ENCODE results near the gene PTPRQ. TPM values are rescaled to one million over a fixed set of nuclear protein-coding genes. Genes with fewer than 3 reads are reported as not detected.
"Not testable (repeated sequence)": the region's sequence is repeated elsewhere in the genome, so short reads cannot be mapped to it uniquely, and the experiment has no call there.

PTPRQ gene
- total and polyA plus RNA-seq, 2 of the 8 experiments (the other 6 are each of a cell fraction or from before 2014, with no cell fraction given), result not detected

DNA sequence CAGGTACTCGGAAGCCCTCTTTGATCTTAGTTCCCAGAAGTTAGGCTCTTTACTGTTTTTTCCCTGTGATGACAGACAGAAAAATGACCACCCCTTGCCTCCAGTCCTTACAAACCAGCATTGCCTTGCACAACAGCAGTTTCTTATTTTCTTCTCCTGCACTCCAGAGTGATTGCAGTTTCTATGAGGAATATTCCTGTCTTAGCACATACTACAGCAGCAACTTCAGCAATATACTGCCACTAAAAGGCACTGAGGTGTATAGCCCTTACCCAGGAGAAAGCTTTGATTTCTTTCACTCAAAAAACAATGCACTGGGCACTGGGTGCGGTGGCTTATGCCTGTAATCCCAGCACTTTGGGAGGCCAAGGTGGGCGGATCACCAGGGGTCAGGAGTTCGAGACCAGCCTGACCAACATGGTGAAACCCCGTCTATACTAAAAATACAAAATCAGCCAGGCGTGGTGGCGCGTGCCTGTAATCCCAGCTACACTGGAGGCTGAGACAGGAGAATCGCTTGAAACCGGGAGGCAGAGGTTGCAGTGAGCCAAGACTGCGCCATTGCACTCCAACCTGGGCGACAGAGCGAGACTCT lies 232.1 kb downstream of the PTPRQ start:
- peak; percentile 52 to 62; a peak in 3 of 4 replicates for TF ChIP-seq RAD21 (IDR thresholded peaks at IDR 0.05 in 1 of 2, conservative IDR thresholded peaks at IDR 0.05 in 1 of 2; ENCODE audit: low read depth in 2 of 2, low read length in 2 of 2)
- TF ChIP-seq, protein P1, sequence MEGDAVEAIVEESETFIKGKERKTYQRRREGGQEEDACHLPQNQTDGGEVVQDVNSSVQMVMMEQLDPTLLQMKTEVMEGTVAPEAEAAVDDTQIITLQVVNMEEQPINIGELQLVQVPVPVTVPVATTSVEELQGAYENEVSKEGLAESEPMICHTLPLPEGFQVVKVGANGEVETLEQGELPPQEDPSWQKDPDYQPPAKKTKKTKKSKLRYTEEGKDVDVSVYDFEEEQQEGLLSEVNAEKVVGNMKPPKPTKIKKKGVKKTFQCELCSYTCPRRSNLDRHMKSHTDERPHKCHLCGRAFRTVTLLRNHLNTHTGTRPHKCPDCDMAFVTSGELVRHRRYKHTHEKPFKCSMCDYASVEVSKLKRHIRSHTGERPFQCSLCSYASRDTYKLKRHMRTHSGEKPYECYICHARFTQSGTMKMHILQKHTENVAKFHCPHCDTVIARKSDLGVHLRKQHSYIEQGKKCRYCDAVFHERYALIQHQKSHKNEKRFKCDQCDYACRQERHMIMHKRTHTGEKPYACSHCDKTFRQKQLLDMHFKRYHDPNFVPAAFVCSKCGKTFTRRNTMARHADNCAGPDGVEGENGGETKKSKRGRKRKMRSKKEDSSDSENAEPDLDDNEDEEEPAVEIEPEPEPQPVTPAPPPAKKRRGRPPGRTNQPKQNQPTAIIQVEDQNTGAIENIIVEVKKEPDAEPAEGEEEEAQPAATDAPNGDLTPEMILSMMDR (IDR thresholded peaks at IDR 0.05; ENCODE audit: control extremely low read depth in 1 of 3, insufficient read depth in 1 of 3, low read depth in 1 of 3, low read length in 3 of 3), result peak in 2 of 3 experiments; percentile 28 to 45; a peak in 2 of 4 replicates
- not testable (repeated sequence) for H3K4ac ChIP-seq (replicated peaks; ENCODE audit: insufficient read length, low read depth, low read length); H4K8ac ChIP-seq (ENCODE audit: extremely low read depth, insufficient read depth, low read length); H3K79me2 ChIP-seq (ENCODE audit: control insufficient read depth in 1 of 2, insufficient read depth in 2 of 2, low read length in 2 of 2); H3K27me3 ChIP-seq (replicated peaks in 1 of 4; ENCODE audit: control insufficient read depth in 3 of 4, extremely low read depth in 1 of 4, insufficient read depth in 3 of 4, low read length in 3 of 4); FAIRE-seq; H2BK5ac ChIP-seq (ENCODE audit: low read depth, low read length); H2BK15ac ChIP-seq (ENCODE audit: low read length); H3K4me3 ChIP-seq (ENCODE audit: extremely low read depth in 1 of 4, insufficient read depth in 2 of 4, low read depth in 3 of 4, low read length in 4 of 4); H3K9ac ChIP-seq (replicated peaks in 1 of 4; ENCODE audit: extremely low read depth in 1 of 4, low read depth in 3 of 4, low read length in 3 of 4); H2AK5ac ChIP-seq (ENCODE audit: low read depth, low read length); H3K4me1 ChIP-seq (replicated peaks in 1 of 4; ENCODE audit: control insufficient read depth in 3 of 4, insufficient read depth in 4 of 4, low read length in 3 of 4); H4K20me1 ChIP-seq (replicated peaks in 1 of 2; ENCODE audit: control insufficient read depth in 1 of 2, insufficient read depth in 2 of 2, low read length in 2 of 2); H3K56ac ChIP-seq (replicated peaks; ENCODE audit: insufficient read length, low read depth, low read length); DNase-seq (ENCODE audit: low read depth in 1 of 2, low spot score in 2 of 2); H3K23ac ChIP-seq (ENCODE audit: insufficient read length); H3K4me2 ChIP-seq (ENCODE audit: insufficient read depth in 1 of 2, low read depth in 2 of 2, low read length in 2 of 2); H3K14ac ChIP-seq (ENCODE audit: insufficient read length); H3K23me2 ChIP-seq (ENCODE audit: low read depth, low read length); H3K18ac ChIP-seq (ENCODE audit: extremely low read depth, low read length); H3K36me3 ChIP-seq (ENCODE audit: control insufficient read depth in 2 of 4, insufficient read depth in 4 of 4, low read length in 3 of 4); H4K5ac ChIP-seq (ENCODE audit: insufficient read length, low read depth, low read length); H3K79me1 ChIP-seq (ENCODE audit: low read depth, low read length); H3K27ac ChIP-seq (ENCODE audit: low read depth, low read length); H4K91ac ChIP-seq (replicated peaks; ENCODE audit: insufficient read length, low read length); H2BK12ac ChIP-seq (ENCODE audit: low read depth, low read length); H3K9me3 ChIP-seq (ENCODE audit: insufficient read depth in 2 of 2, low read depth in 1 of 2, low read length in 1 of 2); H2BK120ac ChIP-seq (replicated peaks; ENCODE audit: low read depth, low read length); H2BK20ac ChIP-seq (ENCODE audit: low read length)
- POLR2A ChIA-PET (ENCODE audit: partially characterized antibody), result interaction anchor here (1.4 kb wide), 1 partner anchor 8 kb away, joined by 4 read pairs; no protein-coding TSS in a partner anchor
- WGBS, 2 experiments (ENCODE audit: extremely low coverage in 1 of 2, insufficient coverage in 1 of 2, insufficient read length in 1 of 2, insufficient replicate concordance in 2 of 2, low coverage in 1 of 2, low lambda C conversion rate in 2 of 2, missing lambda C conversion rate in 1 of 2), result 89% methylated on average over 13 of the region's 13 CpGs; no CpG with 5 or more reads in 1 of the 2 experiments
- peak overlapping the region; percentile 90; the same call in 1 of the 2 replicates for H2AFZ ChIP-seq (ENCODE audit: low read length)
- CTCF ChIA-PET (ENCODE audit: partially characterized antibody), result interaction anchor here (0.6 to 2.1 kb wide), 7 partner anchors 10 to 217 kb away, joined by 3 to 8 read pairs (median 3); no protein-coding TSS in a partner anchor

Measured in H1 (cell line).